MM.1S (cell line): ENCODE measurements around the gene TANK.

ENCODE experiments used
- DNase-seq: peaks from one replicate; pipeline ENCODE4 v3.0.0-alpha.2; 2015
- H2AFZ ChIP-seq: fragments of 300-600 bp; sonication (generic); 2 replicates; pipeline ENCODE4 v1.6.0; 2016; ENCODE audit warnings: antibody characterized with exemption, low read length
- H3F3A ChIP-seq: fragments of 300-600 bp; sonication (generic); 2 replicates; pipeline ENCODE4 v1.6.1; 2016; ENCODE audit warnings: mild to moderate bottlenecking, antibody characterized with exemption, low read length, moderate library complexity, mixed read lengths; ENCODE audit not compliant: insufficient read depth
- H3K27ac ChIP-seq: fragments of 300-600 bp; sonication (generic); 2 replicates; pipeline ENCODE4 v1.5.1; 2016; ENCODE audit warnings: mild to moderate bottlenecking, low read length
- H3K27me3 ChIP-seq: fragments of 300-600 bp; sonication (generic); replicated peaks from 2 replicates; pipeline ENCODE4 v1.6.0; 2016; ENCODE audit warnings: low read length; ENCODE audit not compliant: insufficient read depth
- H3K36me3 ChIP-seq: fragments of 300-600 bp; sonication (generic); replicated peaks from 2 replicates; pipeline ENCODE4 v1.6.1; 2016; ENCODE audit warnings: mild to moderate bottlenecking, low read length, mixed read lengths; ENCODE audit not compliant: insufficient read depth
- H3K4me1 ChIP-seq: fragments of 300-600 bp; sonication (generic); 2 replicates; pipeline ENCODE4 v1.6.1; 2016; ENCODE audit warnings: low read length, mixed read lengths
- H3K4me2 ChIP-seq: fragments of 300-600 bp; sonication (generic); 2 replicates; pipeline ENCODE4 v1.6.0; 2016; ENCODE audit warnings: low read depth, low read length
- H3K4me3 ChIP-seq: fragments of 300-600 bp; sonication (generic); 2 replicates; pipeline ENCODE4 v1.5.1; 2016; ENCODE audit warnings: low read length, mixed read lengths
- H3K79me2 ChIP-seq: fragments of 300-600 bp; sonication (generic); 2 replicates; pipeline ENCODE4 v1.6.1; 2016; ENCODE audit warnings: mixed run types, low read length, mixed read lengths
- H3K9ac ChIP-seq: fragments of 300-600 bp; sonication (generic); 2 replicates; pipeline ENCODE4 v1.6.1; 2016; ENCODE audit warnings: low read length, mixed read lengths
- H3K9me2 ChIP-seq: fragments of 300-600 bp; sonication (generic); replicated peaks from 2 replicates; pipeline ENCODE4 v1.6.1; 2016; ENCODE audit warnings: mild to moderate bottlenecking, low read length, mixed read lengths; ENCODE audit not compliant: insufficient read depth
- H3K9me3 ChIP-seq: fragments of 300-600 bp; sonication (generic); replicated peaks from 2 replicates; pipeline ENCODE4 v1.6.1; 2016; ENCODE audit warnings: mild to moderate bottlenecking, low read length, mixed read lengths; ENCODE audit not compliant: insufficient read depth
- H4K20me1 ChIP-seq: fragments of 300-600 bp; sonication (generic); 2 replicates; pipeline ENCODE4 v1.6.1; 2016; ENCODE audit warnings: mild to moderate bottlenecking, low read length, moderate library complexity, mixed read lengths; ENCODE audit not compliant: insufficient read depth
- EZH2 ChIP-seq: fragments of 300-600 bp; sonication (generic); optimal IDR thresholded peaks from 2 replicates; pipeline ENCODE3; 2017; ENCODE audit warnings: low read depth, mild to moderate bottlenecking, antibody characterized with exemption, low read length, mixed read lengths
- EZH2phosphoT487 ChIP-seq: fragments of 300-600 bp; sonication (generic); IDR thresholded peaks from 2 replicates; pipeline ENCODE4 v1.6.1; 2018; ENCODE audit warnings: antibody characterized with exemption, low read length
- TF ChIP-seq, protein P1 (sequence below): fragments of 300-600 bp; sonication (generic); IDR thresholded peaks from 2 replicates; pipeline ENCODE4 v1.5.1; 2016; ENCODE audit warnings: antibody characterized with exemption, low read length, mixed read lengths

Gene TANK

DNA sequence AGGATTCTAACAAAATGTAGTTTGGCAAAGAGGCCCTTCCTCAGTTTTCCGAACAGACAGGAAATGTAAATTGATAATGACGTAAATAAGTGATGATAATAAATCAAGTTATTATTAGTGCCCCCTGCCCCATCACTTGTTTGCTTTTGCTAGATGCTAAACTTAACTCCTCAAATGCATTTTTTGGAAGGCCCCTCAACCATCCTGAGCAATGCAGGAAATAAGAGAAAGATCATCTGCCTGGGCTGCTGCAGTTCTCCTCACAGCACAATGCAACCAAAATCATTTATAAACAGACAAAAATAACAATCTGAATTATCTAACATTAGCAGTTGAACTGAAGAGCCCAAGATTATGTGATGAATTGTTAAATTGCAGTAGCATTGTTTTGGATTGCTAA, 85.4 kb downstream of the TANK start:
- Histone ChIP-seq H3F3A (no peaks in the 10 kb centered on the region), H3K27me3 (no peaks in the 10 kb centered on the region), H3K27ac (no peak overlapping the region), H3K9me3 (no peaks in the 10 kb centered on the region), H3K79me2 (no peaks in the 10 kb centered on the region), H3K36me3 (no peaks in the 10 kb centered on the region), H3K4me2 (peak overlapping the region; percentile 48), H2AFZ (no peak overlapping the region), H3K4me3 (peak overlapping the region; percentile 36; the same call in 1 of the 2 replicates), H3K9ac (peak overlapping the region; percentile 75; the same call in 1 of the 2 replicates), H3K4me1 (peaks cover 4% of the 10 kb centered on the region; the same call in 1 of the 2 replicates), H3K9me2 (no peaks in the 10 kb centered on the region), H4K20me1 (no peaks in the 10 kb centered on the region)
- TF ChIP-seq EZH2phosphoT487 (no peak), EZH2 (no peak)
- TF ChIP-seq, protein P1, sequence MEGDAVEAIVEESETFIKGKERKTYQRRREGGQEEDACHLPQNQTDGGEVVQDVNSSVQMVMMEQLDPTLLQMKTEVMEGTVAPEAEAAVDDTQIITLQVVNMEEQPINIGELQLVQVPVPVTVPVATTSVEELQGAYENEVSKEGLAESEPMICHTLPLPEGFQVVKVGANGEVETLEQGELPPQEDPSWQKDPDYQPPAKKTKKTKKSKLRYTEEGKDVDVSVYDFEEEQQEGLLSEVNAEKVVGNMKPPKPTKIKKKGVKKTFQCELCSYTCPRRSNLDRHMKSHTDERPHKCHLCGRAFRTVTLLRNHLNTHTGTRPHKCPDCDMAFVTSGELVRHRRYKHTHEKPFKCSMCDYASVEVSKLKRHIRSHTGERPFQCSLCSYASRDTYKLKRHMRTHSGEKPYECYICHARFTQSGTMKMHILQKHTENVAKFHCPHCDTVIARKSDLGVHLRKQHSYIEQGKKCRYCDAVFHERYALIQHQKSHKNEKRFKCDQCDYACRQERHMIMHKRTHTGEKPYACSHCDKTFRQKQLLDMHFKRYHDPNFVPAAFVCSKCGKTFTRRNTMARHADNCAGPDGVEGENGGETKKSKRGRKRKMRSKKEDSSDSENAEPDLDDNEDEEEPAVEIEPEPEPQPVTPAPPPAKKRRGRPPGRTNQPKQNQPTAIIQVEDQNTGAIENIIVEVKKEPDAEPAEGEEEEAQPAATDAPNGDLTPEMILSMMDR = no peak
- no peak for DNase-seq

DNA sequence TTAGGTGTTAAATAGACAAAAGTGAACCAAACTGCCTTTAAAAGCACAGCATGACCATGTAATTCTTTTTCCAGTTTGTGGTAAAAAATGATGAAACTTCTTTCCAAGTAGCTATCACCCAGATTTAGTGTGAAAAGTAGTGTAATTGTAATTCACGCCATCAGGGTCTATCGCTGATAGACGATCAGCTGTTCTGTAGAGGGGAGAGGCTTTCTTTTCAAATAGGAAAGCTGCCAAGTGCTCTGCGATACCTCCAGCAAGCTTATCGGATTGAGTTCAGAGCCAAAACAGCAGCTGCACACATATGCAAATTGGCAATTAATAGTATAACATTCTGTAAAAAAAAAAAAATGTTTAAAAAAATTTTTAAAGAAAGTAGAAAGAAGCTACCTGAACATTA, 86.1 kb downstream of the TANK start:
- Histone ChIP-seq H3K9me2 (no peaks in the 10 kb centered on the region), H3K4me1 (peaks cover 6% of the 10 kb centered on the region), H3K27me3 (no peaks in the 10 kb centered on the region), H3K9ac (no peak overlapping the region), H3K4me3 (no peak overlapping the region), H3F3A (no peaks in the 10 kb centered on the region; the same call in 1 of the 2 replicates), H3K4me2 (no peak overlapping the region), H3K27ac (no peak overlapping the region), H3K79me2 (no peaks in the 10 kb centered on the region), H4K20me1 (no peaks in the 10 kb centered on the region), H3K9me3 (no peaks in the 10 kb centered on the region), H3K36me3 (no peaks in the 10 kb centered on the region), H2AFZ (no peak overlapping the region)
- TF ChIP-seq EZH2 = no peak
- DNase-seq = no peak

DNA sequence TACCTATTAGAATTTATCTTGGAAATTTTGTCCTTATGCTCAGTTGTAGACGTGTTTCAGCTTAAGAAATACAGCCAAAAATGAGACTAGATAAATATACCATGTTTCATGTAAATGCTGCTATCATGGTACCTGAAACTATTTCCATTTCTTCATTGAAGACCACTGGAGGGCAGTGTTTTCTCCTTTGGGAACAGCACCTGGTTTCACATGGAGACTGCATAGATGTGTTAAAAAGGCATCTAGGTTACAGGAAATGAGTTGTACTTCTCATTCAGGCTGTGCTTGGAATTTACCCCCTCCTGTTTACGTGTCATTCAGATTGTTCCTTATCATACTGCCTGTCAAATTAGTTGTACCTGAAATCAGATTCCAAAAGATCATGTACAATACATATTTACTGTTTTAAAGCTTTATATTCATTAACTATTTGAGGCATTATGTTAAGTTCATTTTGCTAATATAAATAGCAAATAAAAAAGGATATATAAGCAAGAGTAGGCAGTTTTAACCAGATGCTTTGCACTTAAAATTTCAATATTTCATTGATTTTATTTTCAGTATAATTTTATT, 90.7 kb downstream of the TANK start:
- H3K9me3 ChIP-seq = no peaks in the 10 kb centered on the region
- H3K27me3 ChIP-seq = no peaks in the 10 kb centered on the region
- no peaks in the 10 kb centered on the region; the same call in 1 of the 2 replicates for H3F3A ChIP-seq
- H2AFZ ChIP-seq = no peak overlapping the region
- peaks cover 3% of the 10 kb centered on the region; the same call in 1 of the 2 replicates for H3K4me1 ChIP-seq
- DNase-seq = peak; percentile 66
- H3K9ac ChIP-seq = no peak overlapping the region
- TF ChIP-seq, protein P1 = peak; percentile 67
- TF ChIP-seq EZH2phosphoT487 = no peak
- no peak for TF ChIP-seq EZH2
- no peaks in the 10 kb centered on the region for H3K79me2 ChIP-seq
- H3K9me2 ChIP-seq = no peaks in the 10 kb centered on the region
- H3K4me3 ChIP-seq = no peak overlapping the region
- no peak overlapping the region for H3K27ac ChIP-seq
- H4K20me1 ChIP-seq = no peaks in the 10 kb centered on the region
- no peak overlapping the region for H3K4me2 ChIP-seq
- H3K36me3 ChIP-seq = no peaks in the 10 kb centered on the region
